SJCRH30 (cell line): ENCODE measurements around the gene PEA15. TPM values are rescaled to one million over a fixed set of nuclear protein-coding genes. Genes with fewer than 3 reads are reported as not detected.
A peak's percentile ranks its signal among the peaks of the same experiment; 100 is the strongest.

Source experiments
- DNase-seq, 2 experiments: peaks; one replicate each; pipeline ENCODE4 v3.0.0-alpha.2; 2015 to 2020
- H3K27ac ChIP-seq: fragments of 250-450 bp; sonication (Bioruptor Pico); 2 replicates; pipeline ENCODE4 v1.5.1; 2020; ENCODE audit warnings: mild to moderate bottlenecking, moderate library complexity
- H3K27me3 ChIP-seq: fragments of 250-450 bp; sonication (Bioruptor Pico); 2 replicates; pipeline ENCODE4 v1.5.1; 2020; ENCODE audit warnings: mild to moderate bottlenecking, moderate library complexity
- H3K36me3 ChIP-seq: fragments of 250-450 bp; sonication (Bioruptor Pico); 2 replicates; pipeline ENCODE4 v1.5.1; 2020; ENCODE audit warnings: mild to moderate bottlenecking, moderate library complexity
- H3K4me1 ChIP-seq: fragments of 250-450 bp; sonication (Bioruptor Pico); 2 replicates; pipeline ENCODE4 v1.5.1; 2020; ENCODE audit warnings: mild to moderate bottlenecking, moderate library complexity
- H3K4me3 ChIP-seq: fragments of 250-450 bp; sonication (Bioruptor Pico); 2 replicates; pipeline ENCODE4 v1.5.1; 2020; ENCODE audit warnings: mild to moderate bottlenecking, moderate library complexity
- H3K9me3 ChIP-seq: fragments of 250-450 bp; sonication (Bioruptor Pico); replicated peaks from 2 replicates; pipeline ENCODE4 v1.5.1; 2020; ENCODE audit warnings: mild to moderate bottlenecking, moderate library complexity
- total RNA-seq: library from RNA; depleted of rRNA; stranded (reverse); fragments of >200 nt; shearing (Covaris generic); gene quantifications from 2 replicates; pipeline ENCODE4 v1.2.3, GENCODE V29; 2014

PEA15 gene
- total RNA-seq, 1 experiment from 2014 or later, result 97.9 TPM

DNA sequence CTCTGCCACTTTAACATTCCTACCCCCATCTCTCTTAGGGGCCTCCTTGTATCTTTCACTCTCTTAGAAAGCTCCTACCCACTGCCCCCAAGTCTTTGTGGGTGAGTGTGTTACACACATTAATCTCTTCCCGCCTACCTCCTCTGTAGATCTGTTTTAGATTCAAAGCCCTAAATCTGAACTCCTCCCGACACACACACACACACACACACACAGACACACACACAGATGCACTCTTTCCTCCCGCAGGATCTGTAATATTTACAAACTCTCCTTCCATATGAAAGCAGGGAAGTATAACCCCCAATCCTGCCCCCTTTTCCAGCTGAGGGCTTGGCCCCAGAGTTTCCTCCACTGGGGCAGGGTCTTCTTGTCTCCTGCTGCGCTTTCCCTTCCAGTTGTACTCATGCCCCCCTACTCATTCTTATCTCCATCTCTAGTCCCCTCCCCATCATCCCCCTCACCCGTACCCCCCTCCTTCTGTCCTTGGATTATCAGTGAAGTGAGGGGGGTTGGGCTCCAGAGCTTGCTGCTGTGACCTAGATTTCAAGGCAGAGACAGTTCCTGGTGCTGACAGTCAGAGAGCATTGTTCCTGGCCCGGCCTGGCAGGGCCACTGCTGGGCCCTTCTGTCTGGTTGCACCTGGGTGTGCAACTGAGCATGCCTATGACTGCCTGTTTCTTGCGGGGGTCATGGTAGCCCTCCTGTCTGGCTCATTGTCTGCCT lies 4.3 kb downstream of the PEA15 start:
- Histone ChIP-seq H3K27me3 (no peaks in the 10 kb centered on the region), H3K36me3 (peaks cover 54% of the 10 kb centered on the region), H3K27ac (no peak overlapping the region), H3K4me3 (no peak overlapping the region), H3K9me3 (no peaks in the 10 kb centered on the region), H3K4me1 (peaks cover 33% of the 10 kb centered on the region)
- DNase-seq, result no peak

DNA sequence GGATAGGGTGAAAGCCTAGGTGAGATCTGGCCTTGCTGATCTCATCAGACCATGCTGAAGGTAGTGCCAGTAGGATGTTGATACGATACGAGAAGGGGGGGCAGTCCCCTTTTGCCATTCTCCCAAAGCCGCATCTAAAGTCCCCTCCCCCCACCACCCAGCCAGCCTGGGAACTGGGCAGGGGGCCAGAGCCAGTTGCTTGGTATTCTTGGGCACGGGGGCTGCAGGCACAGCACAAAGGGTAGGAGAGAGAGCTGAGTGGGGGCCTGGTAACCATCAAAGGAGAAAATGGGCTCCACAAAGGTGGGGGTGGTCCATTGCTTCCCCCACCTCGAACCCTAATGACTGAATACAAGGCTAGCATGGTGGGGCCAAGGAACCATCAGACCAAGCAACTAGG lies 5.4 kb downstream of the PEA15 start:
- no peak overlapping the region for H3K4me3 ChIP-seq
- no peaks in the 10 kb centered on the region for H3K27me3 ChIP-seq
- peaks cover 62% of the 10 kb centered on the region for H3K36me3 ChIP-seq
- DNase-seq, result no peak
- H3K4me1 ChIP-seq, result peaks cover 28% of the 10 kb centered on the region
- H3K27ac ChIP-seq, result no peak overlapping the region
- H3K9me3 ChIP-seq, result no peaks in the 10 kb centered on the region

DNA sequence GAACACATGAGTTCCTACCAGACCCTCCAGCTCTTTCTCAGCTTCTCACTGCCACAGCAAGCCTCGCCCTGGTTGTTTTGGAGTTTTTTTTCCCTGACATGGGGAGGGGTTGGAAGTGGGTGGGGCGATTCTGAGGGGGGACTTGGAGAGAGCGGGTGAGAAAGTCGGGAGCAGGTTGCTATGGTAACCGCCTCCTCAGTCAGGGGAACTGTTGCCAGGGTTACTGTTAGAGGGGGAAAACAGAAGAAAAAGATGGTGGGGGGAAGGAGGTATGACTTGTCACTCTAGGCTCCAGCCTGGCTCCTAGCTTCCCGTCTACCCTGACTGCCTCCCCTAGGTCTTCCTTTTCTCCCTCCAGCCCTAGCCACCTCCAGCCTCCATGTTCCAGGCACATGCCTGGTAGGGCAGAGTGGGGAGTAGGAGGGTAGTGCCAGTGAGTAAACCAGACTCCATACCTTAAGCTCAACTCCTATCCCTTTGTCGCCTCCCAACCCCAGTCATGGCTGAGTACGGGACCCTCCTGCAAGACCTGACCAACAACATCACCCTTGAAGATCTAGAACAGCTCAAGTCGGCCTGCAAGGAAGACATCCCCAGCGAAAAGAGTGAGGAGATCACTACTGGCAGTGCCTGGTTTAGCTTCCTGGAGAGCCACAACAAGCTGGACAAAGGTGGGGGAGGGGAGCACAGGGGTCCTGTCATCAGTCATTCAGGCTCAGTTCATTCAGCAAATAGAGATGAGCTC lies 6.0 kb downstream of the PEA15 start:
- Histone ChIP-seq H3K4me1 (peaks cover 27% of the 10 kb centered on the region), H3K27me3 (no peaks in the 10 kb centered on the region), H3K4me3 (no peak overlapping the region), H3K9me3 (no peaks in the 10 kb centered on the region), H3K36me3 (peaks cover 64% of the 10 kb centered on the region), H3K27ac (no peak overlapping the region)
- DNase-seq, result no peak

DNA sequence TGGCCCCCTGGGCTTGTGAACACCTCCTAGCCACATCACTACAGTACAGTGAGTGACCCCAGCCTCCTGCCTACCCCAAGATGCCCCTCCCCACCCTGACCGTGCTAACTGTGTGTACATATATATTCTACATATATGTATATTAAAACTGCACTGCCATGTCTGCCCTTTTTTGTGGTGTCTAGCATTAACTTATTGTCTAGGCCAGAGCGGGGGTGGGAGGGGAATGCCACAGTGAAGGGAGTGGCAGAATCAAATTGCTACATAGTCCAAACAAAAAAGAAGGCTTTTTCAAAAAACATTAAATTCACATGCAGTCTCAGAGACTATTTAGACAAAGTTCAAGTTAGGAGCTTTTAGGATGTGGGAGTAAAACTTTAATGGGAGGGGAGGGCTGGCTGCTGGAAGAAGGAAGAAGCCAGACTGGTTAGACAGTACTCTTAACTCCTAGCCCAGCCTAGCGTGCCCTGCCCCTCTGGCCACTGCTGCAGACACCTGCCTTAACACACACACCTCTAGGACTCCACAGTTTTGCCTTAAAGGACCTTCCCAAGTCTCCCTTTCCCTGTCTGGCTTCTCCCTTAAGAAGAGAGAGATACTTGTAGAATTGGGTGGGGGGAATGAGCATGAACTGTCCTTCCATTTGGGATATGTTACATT lies 9.4 kb downstream of the PEA15 start:
- peaks cover 71% of the 10 kb centered on the region for H3K36me3 ChIP-seq
- peaks cover 2% of the 10 kb centered on the region; the same call in 1 of the 2 replicates for H3K4me1 ChIP-seq
- H3K4me3 ChIP-seq, result no peak overlapping the region
- no peaks in the 10 kb centered on the region for H3K27me3 ChIP-seq
- no peak overlapping the region for H3K27ac ChIP-seq
- DNase-seq, result no peak
- H3K9me3 ChIP-seq, result no peaks in the 10 kb centered on the region

DNA sequence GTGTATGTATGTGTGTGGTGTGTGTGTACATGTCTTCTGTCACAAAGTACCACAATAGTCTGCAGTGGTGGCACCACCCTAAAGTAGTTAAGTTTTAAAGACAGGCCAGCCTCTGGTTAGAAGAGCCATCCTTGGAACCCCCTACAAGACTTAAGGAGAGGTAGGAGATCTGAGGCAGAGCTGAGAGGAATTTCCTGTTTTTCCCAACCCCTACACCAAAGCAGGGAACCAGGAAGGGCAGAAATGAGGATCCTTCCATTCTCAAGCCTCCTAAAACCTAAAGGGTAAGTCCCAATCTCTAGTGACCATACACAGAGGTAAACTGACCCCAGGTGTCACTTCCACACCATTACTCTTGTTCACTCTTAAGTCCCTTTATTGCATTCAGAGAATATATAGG lies 11.1 kb downstream of the PEA15 start:
- Histone ChIP-seq H3K27me3 (no peaks in the 10 kb centered on the region), H3K4me1 (peaks cover 2% of the 10 kb centered on the region; the same call in 1 of the 2 replicates), H3K27ac (no peak overlapping the region), H3K4me3 (no peak overlapping the region), H3K9me3 (no peaks in the 10 kb centered on the region), H3K36me3 (peaks cover 65% of the 10 kb centered on the region)
- DNase-seq, result no peak

DNA sequence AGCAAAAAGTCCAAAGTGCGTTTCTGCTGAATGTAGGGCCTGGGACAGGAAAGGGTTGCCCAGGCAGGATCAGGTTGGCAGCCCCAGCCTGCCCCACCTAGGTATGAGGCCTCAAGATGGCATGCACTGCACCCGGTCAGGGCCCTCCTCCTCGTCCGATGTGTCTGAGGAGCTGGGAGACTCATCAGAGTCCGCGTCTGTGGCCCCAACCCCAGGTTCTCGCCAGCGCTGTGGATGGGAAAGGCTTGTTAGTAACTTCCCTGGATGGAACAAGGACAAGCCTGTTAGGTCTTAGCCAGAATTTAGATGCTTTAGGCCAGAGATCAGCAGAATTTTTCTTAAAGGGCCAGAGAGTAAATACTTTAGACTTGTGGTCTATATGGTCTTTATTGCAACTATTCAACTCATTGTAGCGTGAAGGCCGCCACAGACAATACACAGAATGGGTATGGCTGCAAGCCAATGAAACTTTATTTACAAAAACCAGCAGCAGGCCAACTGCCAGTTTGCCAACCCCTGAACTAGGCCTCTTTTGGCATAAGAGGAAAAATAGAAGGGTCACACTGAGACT lies 12.4 kb downstream of the PEA15 start:
- DNase-seq, result no peak
- H3K4me1 ChIP-seq, result peaks cover 2% of the 10 kb centered on the region; the same call in 1 of the 2 replicates
- H3K36me3 ChIP-seq, result peaks cover 63% of the 10 kb centered on the region
- no peak overlapping the region for H3K4me3 ChIP-seq
- H3K27me3 ChIP-seq, result no peaks in the 10 kb centered on the region
- no peak overlapping the region for H3K27ac ChIP-seq
- no peaks in the 10 kb centered on the region for H3K9me3 ChIP-seq

DNA sequence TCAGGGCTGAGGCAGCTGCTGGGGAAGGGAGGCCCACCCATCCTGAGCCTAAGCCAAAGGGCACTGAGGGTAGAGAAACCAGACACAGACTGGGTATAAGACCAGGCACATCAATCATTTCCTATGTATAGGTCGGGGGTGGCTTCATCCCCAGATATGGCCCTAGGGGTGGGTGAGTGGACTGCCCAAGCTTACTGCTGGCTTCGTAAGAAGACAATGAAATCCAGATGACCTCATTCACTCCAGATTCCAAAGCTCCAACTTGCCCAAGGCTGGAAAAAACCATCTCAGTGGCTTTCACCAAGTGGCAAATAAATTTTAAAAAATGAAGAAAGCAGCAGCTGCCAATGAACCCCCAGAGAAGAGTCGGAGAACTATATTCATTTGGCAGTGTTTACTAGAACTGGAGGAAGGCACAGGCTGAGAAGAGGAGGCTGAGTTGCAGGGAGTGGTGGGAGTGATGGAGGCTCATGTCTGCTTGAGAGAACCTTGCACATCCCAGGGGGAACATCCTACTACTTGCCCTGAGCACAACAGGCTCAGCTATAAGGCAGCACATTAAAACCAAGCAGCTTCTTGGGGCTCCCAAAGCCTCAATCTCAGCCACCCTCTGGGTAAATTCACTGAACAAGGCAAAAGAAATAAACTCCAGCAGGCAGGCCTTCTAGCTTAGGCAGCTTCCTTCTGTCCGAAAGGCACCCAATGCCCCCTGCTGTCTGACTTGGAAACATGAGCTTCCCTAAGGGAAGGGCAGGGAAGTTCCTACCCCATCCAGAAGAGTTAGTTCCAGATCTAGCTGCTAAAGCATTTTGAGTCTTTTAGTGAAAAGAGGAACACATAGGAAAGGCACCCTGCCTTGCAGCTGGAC lies 14.1 kb downstream of the PEA15 start:
- Histone ChIP-seq H3K9me3 (no peaks in the 10 kb centered on the region), H3K27me3 (no peaks in the 10 kb centered on the region), H3K4me3 (no peak overlapping the region), H3K27ac (no peak overlapping the region), H3K4me1 (peaks cover 2% of the 10 kb centered on the region; the same call in 1 of the 2 replicates), H3K36me3 (peaks cover 60% of the 10 kb centered on the region)
- DNase-seq, result peak; percentile 65 to 69

DNA sequence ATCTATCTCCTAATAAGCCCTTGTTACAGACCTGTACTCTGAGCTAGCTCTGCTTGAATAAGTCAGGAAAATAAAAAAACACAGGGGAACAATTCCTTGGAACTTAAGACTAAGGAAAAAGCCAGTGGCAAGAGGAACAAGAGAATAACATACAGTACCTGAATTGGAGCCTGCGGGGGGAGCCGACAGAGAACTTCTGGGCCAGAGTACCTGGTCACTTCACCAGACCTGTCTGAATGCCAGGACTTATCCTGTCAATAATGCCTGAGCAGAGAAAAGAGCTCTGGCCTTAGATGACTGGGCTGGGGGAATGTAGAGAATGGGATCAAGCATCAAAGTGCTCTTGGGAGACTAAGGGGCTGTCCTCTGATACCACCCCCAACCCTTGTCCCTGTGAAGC lies 15.1 kb downstream of the PEA15 start:
- Histone ChIP-seq H3K27me3 (no peaks in the 10 kb centered on the region), H3K36me3 (peaks cover 53% of the 10 kb centered on the region), H3K9me3 (no peaks in the 10 kb centered on the region), H3K4me1 (peaks cover 2% of the 10 kb centered on the region; the same call in 1 of the 2 replicates), H3K4me3 (no peak overlapping the region), H3K27ac (no peak overlapping the region)
- DNase-seq, result no peak

DNA sequence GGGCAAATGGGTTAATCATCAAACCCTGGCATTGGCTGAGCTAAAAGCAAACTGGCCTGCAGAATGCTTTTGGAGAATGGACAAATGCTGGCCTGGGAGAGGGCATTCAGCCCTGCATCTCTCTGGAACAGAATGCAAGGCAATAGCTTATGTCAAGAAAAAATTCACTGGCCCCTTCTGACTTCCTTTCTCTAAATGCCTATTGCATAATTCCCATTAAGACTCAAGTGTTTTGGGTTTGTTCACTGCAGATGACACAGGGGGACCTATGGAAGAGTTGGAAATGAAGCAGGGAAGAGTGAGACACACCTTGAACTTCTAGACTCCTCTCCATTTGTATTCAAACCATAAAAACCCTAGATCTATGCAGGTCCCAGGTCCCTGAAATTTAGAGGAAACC lies 15.9 kb downstream of the PEA15 start:
- H3K36me3 ChIP-seq, result peaks cover 45% of the 10 kb centered on the region
- H3K27me3 ChIP-seq, result no peaks in the 10 kb centered on the region
- H3K4me3 ChIP-seq, result no peak overlapping the region
- no peak for DNase-seq
- H3K27ac ChIP-seq, result no peak overlapping the region
- H3K9me3 ChIP-seq, result no peaks in the 10 kb centered on the region
- H3K4me1 ChIP-seq, result peaks cover 2% of the 10 kb centered on the region; the same call in 1 of the 2 replicates

DNA sequence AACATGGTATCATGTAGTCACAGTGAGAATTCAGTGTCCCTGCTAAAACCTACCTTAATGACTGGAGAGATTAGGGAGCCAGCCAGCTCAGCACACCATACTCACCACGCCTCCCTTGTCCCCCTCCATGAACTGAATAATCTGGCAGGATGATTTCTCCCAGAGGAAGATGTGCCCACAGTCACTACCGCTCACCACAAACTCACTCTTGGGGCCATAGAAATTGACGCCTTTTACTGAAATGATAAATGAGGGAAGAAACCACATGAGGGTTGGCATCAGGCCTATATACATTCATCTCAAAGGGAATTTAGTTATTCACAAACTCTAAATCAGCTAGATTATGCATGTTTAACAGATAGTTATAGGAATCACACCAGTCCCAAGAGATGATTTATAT lies 17.4 kb downstream of the PEA15 start:
- Histone ChIP-seq H3K4me1 (peaks cover 2% of the 10 kb centered on the region; the same call in 1 of the 2 replicates), H3K36me3 (peaks cover 44% of the 10 kb centered on the region), H3K27ac (no peak overlapping the region), H3K9me3 (no peaks in the 10 kb centered on the region), H3K27me3 (no peaks in the 10 kb centered on the region), H3K4me3 (no peak overlapping the region)
- DNase-seq, result no peak

DNA sequence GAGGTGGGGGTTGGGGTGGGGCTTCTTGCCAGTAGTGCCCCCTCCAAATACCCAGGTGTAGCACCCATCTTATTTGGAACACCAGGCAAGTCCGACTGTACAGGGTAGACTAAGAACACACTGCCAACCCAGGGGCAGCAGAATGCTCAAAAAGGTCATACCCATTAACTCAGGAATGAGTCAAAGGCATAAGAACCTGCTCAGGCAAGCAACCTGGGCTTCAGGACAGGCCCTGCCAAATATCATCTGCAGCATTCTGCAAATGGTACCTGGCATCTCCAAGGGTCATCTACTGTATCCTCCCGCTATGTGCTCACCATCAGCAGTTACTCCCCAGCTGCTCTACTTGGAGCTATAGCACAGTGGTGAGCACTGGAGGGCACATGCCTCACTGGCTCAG lies 19.4 kb downstream of the PEA15 start:
- peaks cover 47% of the 10 kb centered on the region for H3K36me3 ChIP-seq
- no peaks in the 10 kb centered on the region for H3K27me3 ChIP-seq

DNA sequence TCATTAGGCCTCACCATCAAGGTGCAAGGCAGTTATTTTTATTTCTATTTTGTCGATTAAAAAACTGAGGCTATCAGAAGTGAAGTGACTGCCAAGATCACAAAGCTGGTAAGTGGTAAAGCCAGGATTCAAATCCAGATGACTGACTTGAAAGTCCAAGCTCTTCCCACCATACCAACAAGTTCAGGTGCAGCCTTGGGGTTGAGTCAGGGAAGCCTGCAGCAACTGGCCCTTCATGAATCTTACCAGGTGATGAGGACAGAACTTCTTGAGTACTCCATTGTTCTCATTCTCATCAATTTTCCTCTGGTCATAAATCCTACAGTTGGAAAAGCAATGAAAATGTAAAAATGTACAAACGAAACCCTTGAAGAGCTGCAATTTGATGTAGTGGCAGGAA lies 20.2 kb downstream of the PEA15 start:
- Histone ChIP-seq H3K4me1 (no peaks in the 10 kb centered on the region), H3K27ac (no peak overlapping the region), H3K36me3 (peaks cover 50% of the 10 kb centered on the region), H3K9me3 (no peaks in the 10 kb centered on the region), H3K27me3 (no peaks in the 10 kb centered on the region), H3K4me3 (no peak overlapping the region)
- no peak for DNase-seq

More for the DNA sequence above, 19.4 kb downstream of the PEA15 start:
- Histone ChIP-seq H3K27ac (no peak overlapping the region), H3K4me1 (no peaks in the 10 kb centered on the region), H3K4me3 (no peak overlapping the region), H3K9me3 (no peaks in the 10 kb centered on the region)
- no peak for DNase-seq

DNA sequence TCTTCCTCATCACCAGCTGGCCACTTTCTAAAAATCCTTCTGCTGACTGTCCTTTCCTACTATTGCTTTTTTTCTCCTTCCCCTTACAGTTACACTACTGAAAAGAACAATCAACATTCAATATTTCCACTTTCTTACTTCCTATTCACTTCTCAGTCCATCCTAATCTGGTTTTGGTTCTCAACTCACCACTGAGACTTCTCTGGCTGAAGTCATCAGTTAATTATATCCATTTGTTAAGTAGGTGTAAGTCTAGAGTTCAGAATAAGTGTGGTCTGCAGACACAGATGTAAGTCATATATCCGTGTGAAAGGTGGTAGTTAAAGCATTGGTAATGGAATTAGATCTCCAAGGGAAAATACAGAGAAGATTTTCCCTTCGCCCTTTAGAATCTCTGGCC lies 21.4 kb downstream of the PEA15 start:
- Histone ChIP-seq H3K4me3 (no peak overlapping the region), H3K4me1 (no peaks in the 10 kb centered on the region), H3K36me3 (peaks cover 50% of the 10 kb centered on the region), H3K27me3 (no peaks in the 10 kb centered on the region), H3K9me3 (no peaks in the 10 kb centered on the region), H3K27ac (no peak overlapping the region)
- no peak for DNase-seq

DNA sequence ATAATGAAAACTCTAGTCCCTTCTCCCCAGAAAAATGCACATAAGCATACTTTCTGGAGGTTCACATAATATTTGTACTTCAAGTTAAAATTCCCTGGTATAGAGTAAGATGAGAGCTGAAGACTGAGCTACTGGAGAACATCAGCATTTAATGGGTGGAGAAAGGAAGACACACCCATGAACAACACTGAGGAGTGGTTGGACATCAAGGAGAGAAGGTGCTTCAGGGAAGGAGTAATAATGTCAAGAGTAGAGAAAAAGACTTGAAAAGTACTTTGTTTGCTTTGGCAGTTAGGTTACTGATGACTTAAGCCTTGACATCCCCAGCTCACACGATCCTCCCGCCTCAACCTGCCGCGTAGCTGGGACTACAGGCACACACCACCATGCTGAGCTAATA lies 21.9 kb downstream of the PEA15 start:
- Histone ChIP-seq H3K36me3 (peaks cover 47% of the 10 kb centered on the region), H3K9me3 (no peaks in the 10 kb centered on the region)

More for the DNA sequence above, 21.9 kb downstream of the PEA15 start:
- H3K4me3 ChIP-seq, result no peak overlapping the region
- no peaks in the 10 kb centered on the region for H3K4me1 ChIP-seq
- DNase-seq, result no peak
- H3K27ac ChIP-seq, result no peak overlapping the region
- no peaks in the 10 kb centered on the region for H3K27me3 ChIP-seq
